Stimulated activated CD4-positive, alpha-beta T cell treated with anti-CD3 and anti-CD28 coated beads, Interleukin-12 subunit alpha, Interleukin-12 subunit beta, amount 100 ng/mL, for 48 hours (primary cell): ENCODE data around the gene FREM2.

ENCODE experiments used
- DNase-seq, 3 donors: peaks; one replicate each; pipeline ENCODE4 v3.0.0-alpha.2; 2020; ENCODE audit warnings: low read depth in 2 of 3, low spot score in 1 of 3

The FREM2 gene

GRCh38 chr13:38685974-38686576 lies 802 bp upstream of the FREM2 start:
- DNase-seq = no peak

DNA sequence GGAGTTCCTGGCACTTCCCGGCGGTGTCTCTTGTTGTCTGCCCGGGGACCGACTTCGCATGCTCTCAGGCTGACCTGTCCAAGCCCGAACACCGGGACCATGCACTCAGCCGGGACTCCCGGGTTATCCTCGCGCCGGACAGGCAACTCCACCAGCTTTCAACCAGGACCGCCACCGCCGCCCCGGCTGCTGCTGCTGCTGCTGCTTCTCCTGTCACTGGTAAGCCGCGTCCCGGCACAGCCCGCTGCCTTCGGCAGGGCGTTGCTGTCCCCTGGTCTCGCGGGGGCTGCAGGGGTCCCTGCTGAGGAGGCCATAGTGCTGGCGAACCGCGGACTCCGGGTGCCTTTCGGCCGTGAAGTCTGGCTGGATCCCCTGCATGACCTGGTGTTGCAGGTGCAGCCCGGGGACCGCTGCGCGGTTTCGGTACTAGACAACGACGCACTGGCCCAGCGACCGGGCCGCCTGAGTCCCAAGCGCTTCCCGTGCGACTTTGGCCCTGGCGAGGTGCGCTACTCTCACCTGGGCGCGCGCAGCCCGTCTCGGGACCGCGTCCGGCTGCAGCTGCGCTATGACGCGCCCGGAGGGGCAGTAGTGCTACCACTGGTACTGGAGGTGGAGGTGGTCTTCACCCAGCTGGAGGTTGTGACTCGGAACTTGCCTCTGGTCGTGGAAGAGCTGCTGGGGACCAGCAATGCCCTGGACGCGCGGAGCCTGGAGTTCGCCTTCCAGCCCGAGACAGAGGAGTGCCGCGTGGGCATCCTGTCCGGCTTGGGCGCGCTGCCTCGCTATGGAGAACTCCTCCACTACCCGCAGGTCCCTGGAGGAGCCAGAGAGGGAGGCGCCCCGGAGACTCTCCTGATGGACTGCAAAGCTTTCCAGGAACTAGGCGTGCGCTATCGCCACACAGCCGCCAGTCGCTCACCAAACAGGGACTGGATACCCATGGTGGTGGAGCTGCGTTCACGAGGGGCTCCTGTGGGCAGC lies 661 bp downstream of the FREM2 start:
- DNase-seq = no peak

DNA sequence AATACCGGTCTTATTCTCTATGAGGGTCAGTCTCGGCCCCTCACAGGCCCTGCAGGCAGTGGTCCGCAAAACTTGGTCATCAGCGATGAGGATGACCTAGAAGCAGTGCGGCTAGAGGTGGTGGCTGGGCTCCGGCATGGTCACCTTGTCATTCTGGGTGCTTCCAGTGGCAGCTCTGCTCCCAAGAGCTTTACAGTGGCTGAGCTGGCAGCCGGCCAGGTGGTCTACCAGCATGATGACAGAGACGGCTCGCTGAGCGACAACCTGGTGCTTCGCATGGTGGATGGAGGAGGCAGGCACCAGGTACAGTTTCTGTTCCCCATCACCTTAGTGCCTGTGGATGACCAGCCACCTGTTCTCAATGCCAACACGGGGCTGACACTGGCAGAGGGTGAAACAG lies 1.8 kb downstream of the FREM2 start:
- DNase-seq = no peak

GRCh38 chr13:38690231-38690630 lies 3.4 kb downstream of the FREM2 start:
- DNase-seq = no peak

- DNase-seq = no peak
Measured at GRCh38 chr13:38693168-38693567, 6.3 kb downstream of the FREM2 start.

- DNase-seq = no peak
Measured at GRCh38 chr13:38693641-38694040, 6.8 kb downstream of the FREM2 start.

DNA sequence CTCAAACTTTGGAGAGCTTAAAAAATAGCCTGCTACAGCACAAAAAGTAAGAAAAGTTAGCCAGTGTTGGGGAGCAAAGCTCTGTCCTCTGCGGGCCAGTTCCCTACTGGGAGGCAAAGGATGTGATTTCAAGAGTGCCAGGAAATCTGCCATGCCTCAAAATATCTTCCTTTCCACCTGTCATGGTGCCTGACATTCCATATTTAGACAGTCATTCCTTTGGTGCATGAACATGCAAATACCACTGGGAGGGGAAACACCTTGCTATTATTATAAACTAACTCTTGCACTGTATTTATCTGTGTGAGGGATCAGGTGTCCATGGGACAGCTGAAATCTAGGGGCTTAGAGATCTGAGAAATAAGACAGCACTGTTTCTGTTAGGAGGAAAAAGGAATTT lies 10.3 kb downstream of the FREM2 start:
- no peak for DNase-seq

DNA sequence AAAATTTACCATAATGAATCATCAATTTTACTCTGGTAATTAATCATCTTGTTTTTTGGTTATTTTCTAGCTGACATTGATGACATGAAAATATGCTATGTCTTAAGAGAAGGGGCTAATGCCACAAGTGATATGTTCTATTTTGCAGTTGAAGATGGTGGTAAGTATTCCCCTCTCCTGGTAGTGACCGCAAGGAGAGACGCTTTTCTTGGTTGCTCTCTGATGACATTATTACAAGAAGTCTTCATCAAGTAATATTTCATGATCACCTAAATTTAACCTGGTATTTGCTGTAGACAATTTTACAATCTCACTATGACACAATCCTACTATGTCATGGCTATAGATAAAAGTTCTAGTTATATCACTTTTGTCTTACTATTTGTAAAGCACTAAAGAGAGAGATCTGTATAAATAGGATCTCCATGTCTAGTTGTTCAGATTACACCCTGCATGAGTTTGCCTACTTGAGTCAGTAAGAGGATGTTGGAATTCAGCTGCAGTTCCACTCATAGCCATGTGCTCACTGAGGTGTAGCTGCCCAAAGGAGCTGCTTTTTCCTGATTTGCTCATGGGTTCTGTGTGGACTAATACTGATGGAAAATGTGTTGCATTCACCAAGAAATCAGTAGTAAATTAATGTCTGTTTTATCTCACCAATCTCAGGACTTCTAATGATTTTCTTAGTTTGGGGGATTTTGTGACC lies 10.9 kb downstream of the FREM2 start:
- DNase-seq = no peak

- DNase-seq = no peak
Measured at GRCh38 chr13:38700051-38700450, 13.2 kb downstream of the FREM2 start.

DNA sequence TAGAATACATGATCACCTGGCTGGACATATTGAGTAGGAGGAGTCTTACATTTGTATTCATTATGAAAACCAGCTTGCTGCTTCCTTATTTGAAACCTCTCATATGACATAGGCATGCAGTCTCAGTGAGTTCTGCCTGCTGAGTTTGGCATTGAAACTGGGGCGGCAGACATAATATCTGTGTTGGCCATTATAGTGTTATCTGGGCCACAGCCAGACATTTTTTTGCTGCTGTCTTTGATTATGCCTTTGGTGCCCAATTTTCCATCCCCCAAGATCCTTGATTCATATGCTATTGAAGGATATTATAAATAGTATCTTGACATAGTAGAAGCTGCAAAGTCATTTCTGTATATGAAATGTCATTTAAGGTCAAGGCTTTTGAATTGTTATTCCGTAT lies 15.8 kb downstream of the FREM2 start:
- DNase-seq = no peak

- no peak for DNase-seq
Measured at GRCh38 chr13:38703255-38703654, 16.4 kb downstream of the FREM2 start.

- no peak for DNase-seq
Measured at GRCh38 chr13:38705365-38705764, 18.5 kb downstream of the FREM2 start.

DNA sequence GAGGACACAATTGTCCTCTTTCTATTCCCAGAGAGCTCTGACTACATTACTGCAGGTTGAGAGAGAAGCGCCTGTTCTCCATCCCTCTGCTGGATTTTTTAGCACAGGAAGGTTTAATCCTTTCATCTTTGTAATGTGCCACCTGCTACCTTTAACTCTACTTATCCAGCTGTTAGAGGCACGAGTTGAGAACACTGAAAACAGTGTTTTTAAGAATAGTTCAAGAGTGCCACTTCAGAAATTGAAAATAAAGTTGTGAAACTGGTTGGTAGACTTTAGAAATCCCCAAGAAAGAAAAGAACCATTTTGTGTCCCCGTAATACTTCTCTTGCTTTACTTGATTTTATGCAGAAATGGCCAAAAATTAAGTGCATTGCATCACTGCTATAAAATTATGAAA lies 20.6 kb downstream of the FREM2 start:
- DNase-seq = no peak

DNA sequence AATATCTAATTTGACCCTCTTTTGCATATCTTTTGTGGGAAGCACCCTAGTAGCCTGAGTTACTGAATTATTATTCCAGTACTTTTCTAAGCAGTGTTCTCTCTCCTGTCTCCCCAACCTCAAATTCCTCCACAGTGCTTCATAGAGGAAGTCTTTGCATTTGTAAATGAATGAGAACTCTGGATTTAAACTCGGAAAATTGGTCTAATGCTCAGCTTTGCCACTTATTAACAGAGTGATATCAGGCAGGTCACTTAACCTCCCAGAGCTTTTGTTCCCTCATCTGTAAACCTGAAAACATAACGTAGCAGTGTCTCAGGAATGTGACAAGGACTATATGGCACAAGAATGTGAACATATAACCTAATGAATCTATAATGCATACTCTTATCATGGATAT lies 26.2 kb downstream of the FREM2 start:
- no peak for DNase-seq

DNA sequence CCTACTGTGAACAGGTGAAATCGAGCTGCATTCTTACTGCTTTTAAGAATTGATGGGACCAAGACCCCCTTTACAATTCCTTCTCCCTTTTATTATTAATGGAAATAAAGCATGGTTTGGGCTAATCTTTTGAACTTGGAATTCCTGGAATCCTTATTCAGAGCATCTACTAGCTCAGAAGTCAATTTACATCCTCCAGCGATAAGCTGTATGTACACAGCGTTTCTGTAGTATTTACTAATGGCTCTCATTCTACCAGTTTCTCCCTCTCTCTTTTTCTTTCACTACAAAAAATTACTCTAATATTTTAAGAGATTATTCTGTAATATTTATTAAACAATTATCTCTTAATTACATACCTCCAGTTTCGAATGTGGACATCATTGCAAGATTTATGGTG lies 31.5 kb downstream of the FREM2 start:
- no peak for DNase-seq

DNA sequence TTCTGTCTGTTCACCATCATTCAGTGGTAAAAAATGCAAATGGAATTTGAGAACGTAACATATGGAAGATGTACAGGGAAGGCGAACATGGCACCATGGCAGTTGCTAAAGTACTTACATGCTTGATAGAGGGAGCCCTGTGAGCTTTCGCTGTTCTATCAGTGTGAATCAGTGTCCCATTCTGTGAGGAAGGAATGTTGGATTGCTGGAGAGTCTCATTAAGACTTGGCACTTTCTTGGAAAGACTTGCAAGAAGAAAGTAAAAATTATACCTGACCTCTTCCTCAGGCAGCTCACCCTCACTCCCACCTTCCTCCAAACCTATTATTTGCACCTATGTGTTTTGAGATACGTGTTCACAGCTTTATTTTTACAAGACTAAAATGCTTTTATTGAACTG lies 43.5 kb downstream of the FREM2 start:
- no peak for DNase-seq

DNA sequence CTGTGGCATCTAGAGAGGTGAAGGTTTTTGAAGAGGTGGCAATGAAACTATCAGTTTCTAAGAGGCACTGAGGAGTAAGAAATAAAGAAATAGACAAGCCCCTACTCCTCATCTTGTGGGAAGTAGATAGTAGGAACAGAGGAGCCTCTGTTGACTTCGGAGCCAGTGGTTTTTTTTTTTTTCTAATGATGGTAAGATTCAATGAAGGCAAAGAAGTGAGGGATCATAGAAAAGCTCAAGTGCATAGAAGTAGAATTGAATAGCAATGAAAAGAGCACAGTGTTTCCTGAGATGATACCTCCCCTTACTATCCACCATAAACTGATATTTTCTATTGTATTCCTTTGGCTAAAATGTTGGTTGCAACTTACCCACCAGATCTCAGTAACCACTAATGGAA lies 46.3 kb downstream of the FREM2 start:
- no peak for DNase-seq

DNA sequence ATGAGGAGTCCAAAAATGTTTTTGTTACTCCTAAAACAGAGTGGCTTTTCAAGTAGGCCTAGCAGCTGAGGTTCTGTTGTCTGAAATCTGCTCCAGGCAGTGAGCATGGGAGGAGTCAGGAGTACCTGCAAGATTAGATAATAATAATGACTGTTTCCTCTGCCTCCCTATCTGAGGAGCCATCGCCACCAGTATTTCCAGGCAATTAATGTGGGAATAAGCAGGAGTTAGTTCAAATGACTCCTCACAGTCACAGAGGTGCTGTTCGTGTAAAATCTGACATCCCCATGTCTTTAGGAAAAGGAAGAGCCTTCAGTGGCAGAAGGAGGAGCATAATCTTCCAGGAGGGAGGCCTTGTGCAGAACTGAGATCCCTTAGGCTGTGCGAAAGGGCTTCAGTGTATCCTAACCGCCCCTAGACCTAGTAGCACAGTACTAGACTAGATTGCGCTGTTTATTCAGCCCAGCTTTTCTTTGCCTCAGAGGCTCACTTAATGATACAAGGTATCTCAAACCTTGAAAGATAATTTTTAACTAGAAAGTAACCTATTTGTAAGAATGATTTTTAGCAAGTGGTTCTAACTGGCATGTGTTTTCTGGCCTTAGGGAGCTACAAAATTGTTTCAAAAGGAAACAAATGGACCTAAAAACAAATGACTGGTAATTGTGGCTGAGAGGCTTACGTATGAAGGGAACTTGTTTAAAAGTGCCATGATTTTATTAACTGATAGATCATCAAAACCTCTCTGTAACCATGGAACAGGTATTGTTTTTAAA lies 49.0 kb downstream of the FREM2 start:
- DNase-seq = no peak

DNA sequence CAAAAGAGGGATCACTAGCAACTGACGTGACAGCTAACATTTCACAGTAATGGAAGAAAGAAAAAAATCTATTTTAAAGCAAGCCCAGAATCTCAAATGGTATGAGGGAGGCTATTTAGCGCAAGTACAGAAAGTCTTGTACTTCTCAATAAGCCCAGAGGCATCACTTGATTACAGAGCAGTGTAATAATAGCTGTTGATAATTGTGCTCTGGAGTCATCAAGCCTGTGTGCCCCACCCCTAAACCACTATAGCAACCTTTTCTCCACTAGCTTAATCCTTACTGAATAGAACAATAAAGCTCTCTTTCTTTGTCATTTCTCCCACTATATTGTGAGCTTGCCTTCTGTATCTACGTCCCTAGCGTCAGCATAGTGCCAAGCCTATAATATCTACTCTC lies 56.6 kb downstream of the FREM2 start:
- no peak for DNase-seq

DNA sequence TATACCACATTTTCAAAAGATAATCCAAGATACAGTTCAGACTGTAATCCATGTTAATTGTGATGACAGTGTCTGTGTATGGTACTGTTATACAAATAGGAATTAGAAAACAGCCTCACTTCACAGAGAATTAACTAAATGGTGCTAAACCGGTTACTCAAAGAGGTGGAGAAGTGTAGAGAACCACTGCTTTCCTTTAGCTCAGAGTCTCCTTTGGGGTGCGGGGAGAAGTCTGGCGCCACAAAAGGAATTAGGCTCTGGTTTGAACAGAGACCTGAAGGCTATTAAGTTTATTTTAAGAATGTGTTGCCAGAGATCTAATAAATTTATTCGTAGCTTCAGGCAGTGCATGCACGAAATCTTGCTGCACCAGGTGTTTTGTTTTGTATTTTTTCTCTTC lies 65.8 kb downstream of the FREM2 start:
- no peak for DNase-seq

GRCh38 chr13:38753878-38754277 lies 67.0 kb downstream of the FREM2 start:
- DNase-seq = no peak
